ENCODE data around the gene COL13A1. TPM values are rescaled to one million over a fixed set of nuclear protein-coding genes. Genes with fewer than 3 reads are reported as not detected.

Gene COL13A1
- total and polyA plus RNA-seq, 2 of the 8 experiments (the other 6 are each of a cell fraction or from before 2014, with no cell fraction given), result 2.6 to 5.2 TPM

DNA sequence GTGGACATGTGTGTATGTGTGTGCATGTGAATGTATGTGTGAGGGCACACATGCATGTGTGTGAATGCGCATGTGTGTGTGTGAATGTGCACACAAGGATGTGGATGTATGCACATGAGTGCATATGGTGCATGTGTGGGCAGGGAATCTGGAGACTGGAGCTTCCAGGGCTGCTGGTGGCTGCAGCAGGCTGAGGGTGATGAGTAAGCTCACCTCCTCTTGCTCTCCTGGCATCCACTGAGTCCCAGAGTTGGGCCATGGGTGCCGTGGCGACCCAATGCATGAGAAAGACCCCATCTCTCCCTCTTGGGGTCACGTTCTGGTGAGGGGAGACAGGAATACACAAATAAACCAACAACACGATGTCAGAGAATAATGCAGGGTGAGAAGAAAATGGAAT is 33.3 kb upstream of the COL13A1 start:
- Histone ChIP-seq H3K56ac (replicated peaks; ENCODE audit: insufficient read length, low read depth, low read length) (no peak overlapping the region), H2BK120ac (replicated peaks; ENCODE audit: low read depth, low read length) (no peak overlapping the region), H2BK20ac (ENCODE audit: low read length) (peak overlapping the region; percentile 91), H3K4ac (replicated peaks; ENCODE audit: insufficient read length, low read depth, low read length) (no peak overlapping the region), H2AK5ac (ENCODE audit: low read depth, low read length) (peak overlapping the region; percentile 82; the same call in 1 of the 2 replicates), H3K18ac (ENCODE audit: extremely low read depth, low read length) (no peak overlapping the region), H3K4me2 (ENCODE audit: insufficient read depth in 1 of 2, low read depth in 2 of 2, low read length in 2 of 2) (no peak overlapping the region), H4K91ac (replicated peaks; ENCODE audit: insufficient read length, low read length) (peak overlapping the region; percentile 93), H3K27me3 (replicated peaks in 1 of 4; ENCODE audit: control insufficient read depth in 3 of 4, extremely low read depth in 1 of 4, insufficient read depth in 3 of 4, low read length in 3 of 4) (peaks cover 0 to 5% (median 0%) of the 10 kb centered on the region in 4 experiments; a peak in 1 of 7 replicates), H2AFZ (ENCODE audit: low read length) (no peak overlapping the region), H3K79me1 (ENCODE audit: low read depth, low read length) (no peaks in the 10 kb centered on the region), H3K23ac (ENCODE audit: insufficient read length) (no peak overlapping the region), H3K27ac (ENCODE audit: low read depth, low read length) (no peak overlapping the region), H3K9me3 (ENCODE audit: insufficient read depth in 2 of 2, low read depth in 1 of 2, low read length in 1 of 2) (peaks cover 2 to 3% of the 10 kb centered on the region in 2 experiments; a peak in 1 of 4 replicates), H3K9ac (replicated peaks in 1 of 4; ENCODE audit: extremely low read depth in 1 of 4, low read depth in 3 of 4, low read length in 3 of 4) (no peak overlapping the region), H2BK12ac (ENCODE audit: low read depth, low read length) (peak overlapping the region; percentile 99), H3K23me2 (ENCODE audit: low read depth, low read length) (no peaks in the 10 kb centered on the region), H4K8ac (ENCODE audit: extremely low read depth, insufficient read depth, low read length) (no peak overlapping the region), H4K5ac (ENCODE audit: insufficient read length, low read depth, low read length) (no peak overlapping the region), H3K14ac (ENCODE audit: insufficient read length) (no peak overlapping the region), H3K36me3 (ENCODE audit: control insufficient read depth in 2 of 4, insufficient read depth in 4 of 4, low read length in 3 of 4) (no peaks in the 10 kb centered on the region), H3K4me1 (replicated peaks in 1 of 4; ENCODE audit: control insufficient read depth in 3 of 4, insufficient read depth in 4 of 4, low read length in 3 of 4) (peaks cover 0 to 11% (median 3%) of the 10 kb centered on the region in 4 experiments; a peak in 4 of 7 replicates), H4K20me1 (replicated peaks in 1 of 2; ENCODE audit: control insufficient read depth in 1 of 2, insufficient read depth in 2 of 2, low read length in 2 of 2) (peaks cover 0 to 2% of the 10 kb centered on the region in 2 experiments), H3K4me3 (ENCODE audit: extremely low read depth in 1 of 4, insufficient read depth in 2 of 4, low read depth in 3 of 4, low read length in 4 of 4) (no peak overlapping the region), H2BK15ac (ENCODE audit: low read length) (peak overlapping the region; percentile 100; the same call in 1 of the 2 replicates), H2BK5ac (ENCODE audit: low read depth, low read length) (peak overlapping the region; percentile 60; the same call in 1 of the 2 replicates), H3K79me2 (ENCODE audit: control insufficient read depth in 1 of 2, insufficient read depth in 2 of 2, low read length in 2 of 2) (no peaks in the 10 kb centered on the region)
- CTCF ChIA-PET (ENCODE audit: partially characterized antibody), result interaction anchor here (0.6 to 41.3 kb wide), 8 partner anchors 12 to 253 kb away, joined by 3 to 958 read pairs (median 6); partner anchors contain the start of gene COL13A1
- 86% methylated on average over 5 of the region's 5 CpGs; no CpG with 5 or more reads in 1 of the 2 experiments for WGBS, 2 experiments (ENCODE audit: extremely low coverage in 1 of 2, insufficient coverage in 1 of 2, insufficient read length in 1 of 2, insufficient replicate concordance in 2 of 2, low coverage in 1 of 2, low lambda C conversion rate in 2 of 2, missing lambda C conversion rate in 1 of 2)
- POLR2A ChIA-PET (ENCODE audit: partially characterized antibody), result no interaction called here
- no peak for FAIRE-seq
- DNase-seq (ENCODE audit: low read depth in 1 of 2, low spot score in 2 of 2), result no peak
- no peak for TF ChIP-seq PHF8 (conservative IDR thresholded peaks at IDR 0.05; ENCODE audit: low read depth, low read length)
- TF ChIP-seq TBP (IDR thresholded peaks at IDR 0.05; ENCODE audit: low read depth, low read length), result no peak
- no peak for TF ChIP-seq EZH2 (IDR thresholded peaks at IDR 0.05; ENCODE audit: low read depth, low read length, severe bottlenecking)
- no peak for TF ChIP-seq BRCA1 (IDR thresholded peaks at IDR 0.05; ENCODE audit: low read depth, low read length)
- no peak for TF ChIP-seq RXRA (IDR thresholded peaks at IDR 0.05; ENCODE audit: insufficient read depth, low read depth, low read length)
- TF ChIP-seq SRF (IDR thresholded peaks at IDR 0.05; ENCODE audit: low read depth, low read length), result no peak
- TF ChIP-seq ZNF274 (IDR thresholded peaks at IDR 0.05; ENCODE audit: borderline replicate concordance, extremely low read depth, low read length), result no peak
- no peak for TF ChIP-seq TAF1 (IDR thresholded peaks at IDR 0.05; ENCODE audit: low read depth, low read length)
- TF ChIP-seq, protein P1, sequence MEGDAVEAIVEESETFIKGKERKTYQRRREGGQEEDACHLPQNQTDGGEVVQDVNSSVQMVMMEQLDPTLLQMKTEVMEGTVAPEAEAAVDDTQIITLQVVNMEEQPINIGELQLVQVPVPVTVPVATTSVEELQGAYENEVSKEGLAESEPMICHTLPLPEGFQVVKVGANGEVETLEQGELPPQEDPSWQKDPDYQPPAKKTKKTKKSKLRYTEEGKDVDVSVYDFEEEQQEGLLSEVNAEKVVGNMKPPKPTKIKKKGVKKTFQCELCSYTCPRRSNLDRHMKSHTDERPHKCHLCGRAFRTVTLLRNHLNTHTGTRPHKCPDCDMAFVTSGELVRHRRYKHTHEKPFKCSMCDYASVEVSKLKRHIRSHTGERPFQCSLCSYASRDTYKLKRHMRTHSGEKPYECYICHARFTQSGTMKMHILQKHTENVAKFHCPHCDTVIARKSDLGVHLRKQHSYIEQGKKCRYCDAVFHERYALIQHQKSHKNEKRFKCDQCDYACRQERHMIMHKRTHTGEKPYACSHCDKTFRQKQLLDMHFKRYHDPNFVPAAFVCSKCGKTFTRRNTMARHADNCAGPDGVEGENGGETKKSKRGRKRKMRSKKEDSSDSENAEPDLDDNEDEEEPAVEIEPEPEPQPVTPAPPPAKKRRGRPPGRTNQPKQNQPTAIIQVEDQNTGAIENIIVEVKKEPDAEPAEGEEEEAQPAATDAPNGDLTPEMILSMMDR (IDR thresholded peaks at IDR 0.05; ENCODE audit: control extremely low read depth in 1 of 3, insufficient read depth in 1 of 3, low read depth in 1 of 3, low read length in 3 of 3), result no peak
- TF ChIP-seq RNF2 (IDR thresholded peaks at IDR 0.05; ENCODE audit: borderline replicate concordance, low read depth, low read length, missing control alignments, poor library complexity, severe bottlenecking), result no peak

All from H1 (cell line).